ENCODE measurements around the gene ATP8A1. TPM values are rescaled to one million over a fixed set of nuclear protein-coding genes. Genes with fewer than 3 reads are reported as not detected.

Gene ATP8A1
- total and polyA plus RNA-seq, 12 donors: 14.4 to 58.3 (median 27.7) TPM

DNA sequence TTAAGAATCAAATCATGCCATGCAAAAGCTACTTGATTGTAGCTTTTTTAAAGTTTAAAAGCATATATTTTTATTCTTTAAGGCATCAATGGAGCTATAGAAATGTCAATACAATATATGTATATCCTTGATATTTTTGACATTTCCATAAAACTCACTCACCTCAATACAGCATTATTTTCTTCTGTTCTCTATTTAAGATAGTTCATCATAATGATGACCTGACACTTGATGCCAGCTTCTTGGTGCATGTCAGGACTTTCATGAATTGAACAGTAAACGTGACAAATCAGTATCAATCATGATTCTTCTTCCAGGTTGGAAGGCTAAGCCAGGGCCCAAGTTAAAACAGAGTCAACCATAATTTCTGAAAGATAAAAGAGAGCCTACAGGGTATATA is 33.6 kb upstream of the ATP8A1 start:
- WGBS, 4 donors: 0 to 81% (median 50%) methylated on average over 1 of the region's 1 CpG

DNA sequence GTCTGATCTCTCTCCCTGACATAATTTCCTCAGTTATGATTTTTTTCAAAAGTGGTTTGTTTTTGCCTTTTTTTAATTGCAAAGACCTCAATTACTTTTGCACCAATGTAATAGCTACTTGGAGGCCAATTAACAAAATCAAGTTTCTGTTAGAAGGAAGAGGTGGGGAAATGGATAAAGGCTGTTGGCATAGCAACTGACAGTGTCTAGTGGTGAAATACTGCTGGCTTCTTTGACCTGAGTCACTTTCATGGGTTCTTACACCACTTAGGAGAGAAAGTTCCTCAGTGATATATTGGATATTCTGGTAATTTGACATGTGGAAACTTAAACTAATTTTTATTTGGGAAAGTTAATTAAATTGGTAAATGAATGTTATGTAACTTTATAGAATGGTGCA is 26.5 kb upstream of the ATP8A1 start:
- H3K27me3 ChIP-seq: no peaks in the 10 kb centered on the region
- H3K27ac ChIP-seq: no peak overlapping the region
- no peak overlapping the region for H3K4me3 ChIP-seq
- TF ChIP-seq, protein P1, sequence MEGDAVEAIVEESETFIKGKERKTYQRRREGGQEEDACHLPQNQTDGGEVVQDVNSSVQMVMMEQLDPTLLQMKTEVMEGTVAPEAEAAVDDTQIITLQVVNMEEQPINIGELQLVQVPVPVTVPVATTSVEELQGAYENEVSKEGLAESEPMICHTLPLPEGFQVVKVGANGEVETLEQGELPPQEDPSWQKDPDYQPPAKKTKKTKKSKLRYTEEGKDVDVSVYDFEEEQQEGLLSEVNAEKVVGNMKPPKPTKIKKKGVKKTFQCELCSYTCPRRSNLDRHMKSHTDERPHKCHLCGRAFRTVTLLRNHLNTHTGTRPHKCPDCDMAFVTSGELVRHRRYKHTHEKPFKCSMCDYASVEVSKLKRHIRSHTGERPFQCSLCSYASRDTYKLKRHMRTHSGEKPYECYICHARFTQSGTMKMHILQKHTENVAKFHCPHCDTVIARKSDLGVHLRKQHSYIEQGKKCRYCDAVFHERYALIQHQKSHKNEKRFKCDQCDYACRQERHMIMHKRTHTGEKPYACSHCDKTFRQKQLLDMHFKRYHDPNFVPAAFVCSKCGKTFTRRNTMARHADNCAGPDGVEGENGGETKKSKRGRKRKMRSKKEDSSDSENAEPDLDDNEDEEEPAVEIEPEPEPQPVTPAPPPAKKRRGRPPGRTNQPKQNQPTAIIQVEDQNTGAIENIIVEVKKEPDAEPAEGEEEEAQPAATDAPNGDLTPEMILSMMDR (IDR thresholded peaks at IDR 0.05): no peak
- TF ChIP-seq POLR2A (IDR thresholded peaks at IDR 0.05): no peak
- no peaks in the 10 kb centered on the region for H3K4me1 ChIP-seq (replicated peaks in 1 of 2)
- no peak for DNase-seq
- intact Hi-C loops (cut with DNase I): no loop called here
- no peaks in the 10 kb centered on the region for H3K9me3 ChIP-seq (replicated peaks in 1 of 3)
- no peaks in the 10 kb centered on the region for H3K36me3 ChIP-seq (replicated peaks in 1 of 2)

More for the DNA sequence above, 33.6 kb upstream of the ATP8A1 start:
- TF ChIP-seq POLR2A (IDR thresholded peaks at IDR 0.05): no peak
- TF ChIP-seq, protein P1 (IDR thresholded peaks at IDR 0.05): no peak
- H3K27ac ChIP-seq: no peak overlapping the region
- intact Hi-C loops (cut with DNase I): no loop called here
- no peaks in the 10 kb centered on the region for H3K27me3 ChIP-seq
- no peak for DNase-seq
- H3K4me3 ChIP-seq: no peak overlapping the region
- H3K9me3 ChIP-seq (replicated peaks in 1 of 3): no peaks in the 10 kb centered on the region
- H3K36me3 ChIP-seq (replicated peaks in 1 of 2): no peaks in the 10 kb centered on the region
- H3K4me1 ChIP-seq (replicated peaks in 1 of 2): no peaks in the 10 kb centered on the region

DNA sequence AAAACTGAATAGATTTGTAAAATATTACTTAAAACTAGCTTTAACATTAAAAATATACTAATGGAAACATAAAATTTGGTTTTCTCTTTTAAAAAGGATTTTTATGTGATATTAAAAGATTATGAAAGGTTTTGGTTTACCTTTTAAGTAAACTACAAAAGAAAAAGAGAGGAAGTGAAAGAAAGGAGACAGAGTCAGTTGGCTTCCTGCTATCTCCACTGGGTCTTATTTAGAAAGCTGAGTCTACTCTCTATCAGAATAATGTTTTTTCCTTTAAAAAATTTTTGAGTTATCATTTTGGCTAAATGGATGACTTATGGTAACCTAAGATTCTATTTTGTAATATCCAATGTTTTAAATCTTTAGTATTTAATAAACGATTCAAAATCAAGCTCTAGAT is 21.6 kb upstream of the ATP8A1 start:
- WGBS, 4 donors: 71 to 92% (median 90%) methylated on average over 1 of the region's 1 CpG
- H3K27ac ChIP-seq: no peak overlapping the region
- no peak overlapping the region for H3K4me3 ChIP-seq
- intact Hi-C loops (cut with DNase I): no loop called here
- no peak for DNase-seq
- H3K27me3 ChIP-seq: no peaks in the 10 kb centered on the region
- no peaks in the 10 kb centered on the region for H3K9me3 ChIP-seq (replicated peaks in 1 of 3)
- TF ChIP-seq, protein P1 (IDR thresholded peaks at IDR 0.05): no peak
- TF ChIP-seq POLR2A (IDR thresholded peaks at IDR 0.05): no peak
- H3K36me3 ChIP-seq (replicated peaks in 1 of 2): no peaks in the 10 kb centered on the region
- H3K4me1 ChIP-seq (replicated peaks in 1 of 2): no peaks in the 10 kb centered on the region

DNA sequence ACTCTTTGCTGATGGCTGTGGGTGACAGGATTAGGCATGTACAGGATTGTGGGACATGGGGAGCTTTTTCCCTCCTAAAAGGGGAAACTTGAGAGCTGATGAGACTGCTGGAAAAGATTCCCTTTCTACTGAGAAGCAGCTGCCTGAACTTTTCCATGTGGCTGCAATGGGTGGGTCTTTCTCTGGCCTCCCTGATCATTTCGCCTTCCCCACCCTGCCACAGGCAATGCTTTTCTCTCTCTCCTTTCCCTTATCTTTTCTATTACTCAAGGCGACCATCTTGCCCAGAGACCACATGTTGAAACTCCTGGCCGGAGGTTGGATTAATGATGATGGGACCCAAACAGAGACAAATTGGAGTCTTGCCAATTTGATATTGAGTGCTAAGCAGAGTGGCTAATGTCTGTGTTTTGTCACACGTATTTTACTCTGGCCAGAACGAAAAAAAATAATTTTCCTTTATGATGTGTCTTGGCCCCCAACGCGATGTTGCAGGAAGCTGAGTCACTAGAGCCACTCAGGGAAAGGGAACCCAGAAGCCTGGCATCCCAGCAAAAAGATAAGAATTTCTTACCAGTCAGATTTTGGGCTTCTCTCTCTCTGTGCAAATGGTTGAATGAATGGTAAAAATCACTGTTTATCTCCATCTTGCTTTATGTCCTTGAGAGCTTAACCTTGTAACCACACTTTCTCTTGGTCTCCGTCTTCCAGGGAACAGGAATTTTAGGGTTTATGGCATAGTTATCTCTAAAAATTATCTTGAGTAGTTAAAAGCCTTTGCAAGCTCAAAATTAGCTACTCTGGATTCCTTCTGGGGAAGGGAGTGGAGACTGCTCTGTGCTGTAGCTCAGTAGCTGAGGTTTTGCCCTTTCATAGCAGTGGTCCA is 19.4 kb upstream of the ATP8A1 start:
- no peaks in the 10 kb centered on the region for H3K27me3 ChIP-seq
- TF ChIP-seq, protein P1 (IDR thresholded peaks at IDR 0.05): no peak
- 49 to 58% (median 55%) methylated on average over 8 of the region's 8 CpGs for WGBS, 4 donors
- no peak overlapping the region for H3K4me3 ChIP-seq
- no peaks in the 10 kb centered on the region for H3K9me3 ChIP-seq (replicated peaks in 1 of 3)
- peak in 1 of 7 donors; percentile 3 for DNase-seq
- H3K36me3 ChIP-seq (replicated peaks in 1 of 2): no peaks in the 10 kb centered on the region
- peaks cover 5 to 7% of the 10 kb centered on the region in 2 donors for H3K4me1 ChIP-seq (replicated peaks in 1 of 2)
- no peak overlapping the region for H3K27ac ChIP-seq
- intact Hi-C loops (cut with DNase I): no loop called here

Data from adrenal gland (tissue), 12 donors.